K562 (cell line): Measurements from ENCODE around the gene SCAMP5. TPM values are rescaled to one million over a fixed set of nuclear protein-coding genes. Genes with fewer than 3 reads are reported as not detected.

Source experiments
- CCNT2 ChIP-seq: IDR thresholded peaks from 2 replicates; pipeline ENCODE4 v1.6.1; 2011; ENCODE audit warnings: borderline replicate concordance, low read depth, mild to moderate bottlenecking, moderate library complexity, mixed read lengths, low read length; ENCODE audit not compliant: insufficient read length; ENCODE audit errors: extremely low read depth
- EP400 ChIP-seq: fragments of 450-650 bp; IDR thresholded peaks from 2 replicates; pipeline ENCODE4 v1.6.1; 2017; ENCODE audit warnings: antibody characterized with exemption, mild to moderate bottlenecking, moderate library complexity
- HCFC1 ChIP-seq: IDR thresholded peaks from 2 replicates; pipeline ENCODE4 v1.6.1; 2012; ENCODE audit warnings: low read depth, low read length, improper control_type of control experiment
- HDAC3 ChIP-seq: fragments of 450-650 bp; IDR thresholded peaks from 2 replicates; pipeline ENCODE4 v1.6.1; 2018; ENCODE audit warnings: borderline replicate concordance, mild to moderate bottlenecking, moderate library complexity; ENCODE audit not compliant: partially characterized antibody
- HNRNPK ChIP-seq: fragments of 200-400 bp; formaldehyde crosslinking; IDR thresholded peaks from one replicate; pipeline ENCODE4 v1.6.1; 2018; ENCODE audit warnings: mild to moderate bottlenecking, low read depth, low read length; ENCODE audit not compliant: poor library complexity, severe bottlenecking
- NBN ChIP-seq: fragments of 450-650 bp; IDR thresholded peaks from 2 replicates; pipeline ENCODE4 v1.6.1; 2016; ENCODE audit warnings: low read depth, mild to moderate bottlenecking
- RBM39 ChIP-seq: fragments of 200-400 bp; formaldehyde crosslinking; optimal IDR thresholded peaks from 2 replicates; pipeline ENCODE3; 2018; ENCODE audit warnings: low read depth, low read length
- SMARCE1 ChIP-seq: fragments of 450-650 bp; IDR thresholded peaks from 2 replicates; pipeline ENCODE4 v1.7.1; 2016; ENCODE audit warnings: mild to moderate bottlenecking
- STAG1 ChIP-seq: sonication (generic); formaldehyde crosslinking; IDR thresholded peaks from 2 replicates; pipeline ENCODE4 v1.5.0; 2020; ENCODE audit warnings: missing genetic modification reagents, borderline replicate concordance
- STAT5B ChIP-seq: fragments of 250-450 bp; sonication (Bioruptor Pico); IDR thresholded peaks from 2 replicates; pipeline ENCODE4 v1.8.0; 2021; ENCODE audit warnings: mild to moderate bottlenecking, inconsistent platforms
- TARDBP ChIP-seq: fragments of 450-650 bp; IDR thresholded peaks from 2 replicates; pipeline ENCODE4 v1.6.1; 2016
- ZNF23 ChIP-seq: fragments of 250-450 bp; sonication (Bioruptor Pico); IDR thresholded peaks from 2 replicates; pipeline ENCODE4 v1.4.0; 2020; ENCODE audit warnings: mild to moderate bottlenecking
- ZNF384 ChIP-seq: IDR thresholded peaks from 2 replicates; pipeline ENCODE4 v1.6.1; 2012; ENCODE audit warnings: low read depth, low read length, improper control_type of control experiment
- ZNF707 ChIP-seq: fragments of 250-450 bp; sonication (Bioruptor Pico); conservative IDR thresholded peaks from 2 replicates; pipeline ENCODE4 v1.8.0; 2022; ENCODE audit warnings: inconsistent platforms, mild to moderate bottlenecking, moderate library complexity
- polyA plus RNA-seq, 8 experiments: library from polyadenylated mRNA; depleted of rRNA in 4 of 8; stranded (reverse) in 5 of 8; unstranded in 3 of 8; fragments of >200 nt; fragmentation: Nextera tagmentation in 2 of 8; fragmentation: Illumina TruSeq in 1 of 8; extraction: Ambion mirVana in 2 of 8; extraction: Trizol in 1 of 8; gene quantifications; 2 replicates each; pipeline versions ENCODE4 v1.2.1 to v1.2.3, GENCODE V29; 2011 to 2014; ENCODE audit warnings: inconsistent platforms in 1 of 8, missing spikeins in 1 of 8
- total RNA-seq, 7 experiments: library from RNA; depleted of rRNA in 6 of 7; stranded (reverse); fragments of >200 nt in 6 of 7; fragmentation: Illumina TruSeq in 2 of 7; extraction: Trizol in 2 of 7; gene quantifications; 2 replicates each; pipeline versions ENCODE4 v1.2.1 to v1.2.3, GENCODE V29; 2011 to 2021; ENCODE audit warnings: low replicate concordance in 1 of 7
- TF ChIP-seq, protein P1 (sequence below), 2 experiments: fragments of 450-650 bp in 1 of 2; sonication (generic) in 1 of 2; formaldehyde crosslinking in 1 of 2; IDR thresholded peaks in 1 of 2; conservative IDR thresholded peaks in 1 of 2; 2 replicates each; pipeline versions ENCODE4 v1.6.1 to v1.8.1; 2016 to 2023; ENCODE audit warnings: mild to moderate bottlenecking in 2 of 2, moderate library complexity in 2 of 2, inconsistent platforms in 1 of 2, missing genetic modification reagents in 1 of 2
- TF ChIP-seq, protein P2 (sequence below): fragments of 200-400 bp; formaldehyde crosslinking; IDR thresholded peaks from 2 replicates; pipeline ENCODE4 v1.6.1; 2017; ENCODE audit warnings: mild to moderate bottlenecking, low read depth, low read length, moderate library complexity
- TF ChIP-seq, protein P3 (sequence below): IDR thresholded peaks from 2 replicates; pipeline ENCODE4 v1.6.1; 2014; ENCODE audit warnings: antibody characterized with exemption
- TF ChIP-seq, protein P4 (sequence below): IDR thresholded peaks from 2 replicates; pipeline ENCODE4 v1.6.1; 2012; ENCODE audit warnings: low read depth, low read length, improper control_type of control experiment, borderline replicate concordance
- TF ChIP-seq, protein P5 (sequence below), 2 experiments: fragments of 250-450 bp in 1 of 2; fragments of 450-650 bp in 1 of 2; sonication (Bioruptor Pico) in 1 of 2; IDR thresholded peaks; 2 replicates each; pipeline versions ENCODE4 v1.6.1 to v1.8.0; 2016 to 2021; ENCODE audit warnings: mild to moderate bottlenecking in 2 of 2, moderate library complexity in 2 of 2, missing compliant biosample characterization in 1 of 2, missing genetic modification characterization in 1 of 2

The SCAMP5 gene
- total and polyA plus RNA-seq, 9 of the 15 experiments (the other 6 are each of a cell fraction or from before 2014, with no cell fraction given) = 0.09 to 0.29 (median 0.19) TPM; not detected in 5

DNA sequence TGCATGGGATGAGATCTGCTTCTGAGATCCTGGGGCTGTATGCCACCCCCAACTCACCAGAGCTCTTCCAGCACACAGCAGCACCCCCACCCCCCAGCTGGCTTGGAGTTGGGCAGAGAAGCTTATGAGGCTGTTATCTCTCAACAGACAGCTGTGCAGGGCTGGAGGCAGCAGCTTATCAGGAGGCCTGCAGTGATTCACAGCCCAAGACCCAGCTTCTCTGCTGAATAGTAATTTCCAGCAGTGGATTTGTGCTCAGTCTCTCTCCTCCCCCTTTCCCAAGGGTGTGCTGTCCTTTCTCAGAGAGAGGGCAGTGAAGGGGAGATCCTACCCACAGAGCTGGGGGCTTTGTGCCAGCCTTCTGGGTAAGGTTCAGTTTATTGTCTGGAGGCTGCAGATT lies 40.8 kb upstream of the SCAMP5 start (continued):
- TF ChIP-seq EP400 = peak; percentile 60
- TF ChIP-seq, protein P1, sequence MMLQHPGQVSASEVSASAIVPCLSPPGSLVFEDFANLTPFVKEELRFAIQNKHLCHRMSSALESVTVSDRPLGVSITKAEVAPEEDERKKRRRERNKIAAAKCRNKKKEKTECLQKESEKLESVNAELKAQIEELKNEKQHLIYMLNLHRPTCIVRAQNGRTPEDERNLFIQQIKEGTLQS (IDR thresholded peaks at IDR 0.05) = peak; percentile 74
- TF ChIP-seq, protein P1 (CRISPR knock-in tag; conservative IDR thresholded peaks at IDR 0.05) = no peak
- TF ChIP-seq, protein P2, sequence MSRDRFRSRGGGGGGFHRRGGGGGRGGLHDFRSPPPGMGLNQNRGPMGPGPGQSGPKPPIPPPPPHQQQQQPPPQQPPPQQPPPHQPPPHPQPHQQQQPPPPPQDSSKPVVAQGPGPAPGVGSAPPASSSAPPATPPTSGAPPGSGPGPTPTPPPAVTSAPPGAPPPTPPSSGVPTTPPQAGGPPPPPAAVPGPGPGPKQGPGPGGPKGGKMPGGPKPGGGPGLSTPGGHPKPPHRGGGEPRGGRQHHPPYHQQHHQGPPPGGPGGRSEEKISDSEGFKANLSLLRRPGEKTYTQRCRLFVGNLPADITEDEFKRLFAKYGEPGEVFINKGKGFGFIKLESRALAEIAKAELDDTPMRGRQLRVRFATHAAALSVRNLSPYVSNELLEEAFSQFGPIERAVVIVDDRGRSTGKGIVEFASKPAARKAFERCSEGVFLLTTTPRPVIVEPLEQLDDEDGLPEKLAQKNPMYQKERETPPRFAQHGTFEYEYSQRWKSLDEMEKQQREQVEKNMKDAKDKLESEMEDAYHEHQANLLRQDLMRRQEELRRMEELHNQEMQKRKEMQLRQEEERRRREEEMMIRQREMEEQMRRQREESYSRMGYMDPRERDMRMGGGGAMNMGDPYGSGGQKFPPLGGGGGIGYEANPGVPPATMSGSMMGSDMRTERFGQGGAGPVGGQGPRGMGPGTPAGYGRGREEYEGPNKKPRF = no peak
- peak; percentile 95 for TF ChIP-seq NBN
- TF ChIP-seq STAG1 (CRISPR knock-in tag) = no peak
- TF ChIP-seq STAT5B (CRISPR knock-in tag) = no peak
- TF ChIP-seq, protein P3, sequence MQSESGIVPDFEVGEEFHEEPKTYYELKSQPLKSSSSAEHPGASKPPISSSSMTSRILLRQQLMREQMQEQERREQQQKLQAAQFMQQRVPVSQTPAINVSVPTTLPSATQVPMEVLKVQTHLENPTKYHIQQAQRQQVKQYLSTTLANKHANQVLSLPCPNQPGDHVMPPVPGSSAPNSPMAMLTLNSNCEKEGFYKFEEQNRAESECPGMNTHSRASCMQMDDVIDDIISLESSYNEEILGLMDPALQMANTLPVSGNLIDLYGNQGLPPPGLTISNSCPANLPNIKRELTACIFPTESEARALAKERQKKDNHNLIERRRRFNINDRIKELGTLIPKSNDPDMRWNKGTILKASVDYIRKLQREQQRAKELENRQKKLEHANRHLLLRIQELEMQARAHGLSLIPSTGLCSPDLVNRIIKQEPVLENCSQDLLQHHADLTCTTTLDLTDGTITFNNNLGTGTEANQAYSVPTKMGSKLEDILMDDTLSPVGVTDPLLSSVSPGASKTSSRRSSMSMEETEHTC = peak; percentile 73; the same call in 1 of the 2 replicates
- TF ChIP-seq SMARCE1 = peak; percentile 99
- TF ChIP-seq CCNT2 = peak; percentile 95
- TF ChIP-seq HDAC3 = peak; percentile 91
- TF ChIP-seq TARDBP = peak; percentile 96
- TF ChIP-seq ZNF707 = no peak
- TF ChIP-seq, protein P4, sequence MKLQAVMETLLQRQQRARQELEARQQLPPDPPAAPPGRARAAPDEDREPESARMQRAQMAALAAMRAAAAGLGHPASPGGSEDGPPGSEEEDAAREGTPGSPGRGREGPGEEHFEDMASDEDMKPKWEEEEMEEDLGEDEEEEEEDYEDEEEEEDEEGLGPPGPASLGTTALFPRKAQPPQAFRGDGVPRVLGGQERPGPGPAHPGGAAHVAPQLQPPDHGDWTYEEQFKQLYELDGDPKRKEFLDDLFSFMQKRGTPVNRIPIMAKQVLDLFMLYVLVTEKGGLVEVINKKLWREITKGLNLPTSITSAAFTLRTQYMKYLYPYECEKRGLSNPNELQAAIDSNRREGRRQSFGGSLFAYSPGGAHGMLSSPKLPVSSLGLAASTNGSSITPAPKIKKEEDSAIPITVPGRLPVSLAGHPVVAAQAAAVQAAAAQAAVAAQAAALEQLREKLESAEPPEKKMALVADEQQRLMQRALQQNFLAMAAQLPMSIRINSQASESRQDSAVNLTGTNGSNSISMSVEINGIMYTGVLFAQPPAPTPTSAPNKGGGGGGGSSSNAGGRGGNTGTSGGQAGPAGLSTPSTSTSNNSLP = peak; percentile 48; the same call in 1 of the 2 replicates
- TF ChIP-seq ZNF384 = peak; percentile 85
- TF ChIP-seq, protein P5, sequence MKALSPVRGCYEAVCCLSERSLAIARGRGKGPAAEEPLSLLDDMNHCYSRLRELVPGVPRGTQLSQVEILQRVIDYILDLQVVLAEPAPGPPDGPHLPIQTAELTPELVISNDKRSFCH (CRISPR knock-in tag; IDR thresholded peaks at IDR 0.05) = no peak
- TF ChIP-seq, protein P5 (tag; IDR thresholded peaks at IDR 0.05) = peak; percentile 83
- TF ChIP-seq HCFC1 = 0 out of 2 replicates have a peak, but pooled peaks have one; percentile 18
- TF ChIP-seq ZNF23 (CRISPR knock-in tag) = peak; percentile 58; the same call in 1 of the 2 replicates
- TF ChIP-seq HNRNPK = no peak
- peak; percentile 16 for TF ChIP-seq RBM39
